Heart left ventricle (tissue), 13 donors: ENCODE data around the gene STK24.

Experiments
- CTCF ChIP-seq, 12 donors: fragments of 200-600 bp; sonication (generic) in 4 of 12; IDR thresholded peaks; one replicate each; pipeline versions ENCODE4 v1.5.0 to v1.8.0; 2018 to 2022; ENCODE audit warnings: antibody characterized with exemption in 12 of 12, mild to moderate bottlenecking in 5 of 12
- POLR2A ChIP-seq, 2 donors: fragments of 450-650 bp; IDR thresholded peaks; one replicate each; pipeline ENCODE4 v1.6.1; 2017; ENCODE audit warnings: antibody characterized with exemption in 2 of 2, mild to moderate bottlenecking in 2 of 2, moderate library complexity in 2 of 2
- donor health status: ischemic (EF 13 %, LVEDD 7.1; RV severe dilation, severe dysfunction).
- donor health status: DM: no; HTN: yes; CAD: no.
- donor health status: DM: no; HTN: no; CAD: no.
- donor health status: ischemic (EF 25% LVEDD 6.9; RV normal size, moderate dysfunction).
- donor health status: ischemic (EF 25% LVEDD 5.7; RV mildly dilated, moderate dysfunction).
- donor health status: ischemic (EF 35%, LVEDD 5.7; RV mildly dilated, moderate dysfunction).
- donor health status: nonischemic (EF 11% LVEDD 7.7; RV severe dilation, severe dysfunction).
- donor health status: DM: yes; HTN: yes; CAD: no.
- donor health status: PGD.
- donor health status: ischemic (EF 29% LVEDD 5.4; RV normal size, mild dysfunction).
- donor health status: nonischemic (EF 23%, LVEDD 6.1; RV moderate dilation, normal function).

- TF ChIP-seq CTCF (IDR thresholded peaks at IDR 0.05) (no peak), POLR2A (IDR thresholded peaks at IDR 0.05) (no peak)
These were observed 117.7 kb downstream of the STK24 start for GRCh38 chr13:98459171-98459681.
